SKM-1 treated with dmso at 0.1 percent for 144 hours (cell line): ENCODE data around the gene RNF144A.

Experiments used
- DNase-seq: peaks from one replicate; lab custom pipeline; 2025; ENCODE audit not compliant: unreplicated experiment; lab: John Stamatoyannopoulos, UW

Gene RNF144A

GRCh38 chr2:7035884-7036283 lies 118.7 kb downstream of the RNF144A start:
- no peak for DNase-seq

GRCh38 chr2:7037340-7038333 lies 120.4 kb downstream of the RNF144A start:
- DNase-seq: peak; percentile 61

- no peak for DNase-seq
Observed at GRCh38 chr2:7040547-7040946, 123.3 kb downstream of the RNF144A start.

GRCh38 chr2:7041421-7041820 lies 124.2 kb downstream of the RNF144A start:
- no peak for DNase-seq

GRCh38 chr2:7043690-7044089 lies 126.5 kb downstream of the RNF144A start:
- no peak for DNase-seq

GRCh38 chr2:7044253-7045250 lies 127.3 kb downstream of the RNF144A start:
- DNase-seq: peak; percentile 28

- no peak for DNase-seq
Observed at GRCh38 chr2:7045601-7046590, 128.7 kb downstream of the RNF144A start.

- DNase-seq: no peak
Observed at GRCh38 chr2:7047661-7048060, 130.4 kb downstream of the RNF144A start.

- no peak for DNase-seq
Observed at GRCh38 chr2:7048762-7049294, 131.6 kb downstream of the RNF144A start.

- no peak for DNase-seq
Observed at GRCh38 chr2:7052404-7052803, 135.2 kb downstream of the RNF144A start.

- no peak for DNase-seq
Observed at GRCh38 chr2:7053650-7054265, 136.5 kb downstream of the RNF144A start.

- DNase-seq: peak; percentile 55
Observed at GRCh38 chr2:7057865-7058400, 140.7 kb downstream of the RNF144A start.

GRCh38 chr2:7060156-7060555 lies 142.9 kb downstream of the RNF144A start:
- no peak for DNase-seq

- DNase-seq: no peak
Observed at GRCh38 chr2:7060631-7061449, 143.6 kb downstream of the RNF144A start.

- no peak for DNase-seq
Observed at GRCh38 chr2:7061450-7061789, 144.2 kb downstream of the RNF144A start.

- no peak for DNase-seq
Observed at GRCh38 chr2:7061921-7062320, 144.7 kb downstream of the RNF144A start.

GRCh38 chr2:7063789-7064188 lies 146.6 kb downstream of the RNF144A start:
- DNase-seq: no peak

GRCh38 chr2:7068457-7068856 lies 151.2 kb downstream of the RNF144A start:
- no peak for DNase-seq

GRCh38 chr2:7070483-7070882 lies 153.3 kb downstream of the RNF144A start:
- DNase-seq: no peak
